ENCODE results near the gene ACAP1. TPM values are rescaled to one million over a fixed set of nuclear protein-coding genes. Genes with fewer than 3 reads are reported as not detected.

ACAP1 gene
- total RNA-seq, 1 donor from 2014 or later: 16.0 TPM

DNA sequence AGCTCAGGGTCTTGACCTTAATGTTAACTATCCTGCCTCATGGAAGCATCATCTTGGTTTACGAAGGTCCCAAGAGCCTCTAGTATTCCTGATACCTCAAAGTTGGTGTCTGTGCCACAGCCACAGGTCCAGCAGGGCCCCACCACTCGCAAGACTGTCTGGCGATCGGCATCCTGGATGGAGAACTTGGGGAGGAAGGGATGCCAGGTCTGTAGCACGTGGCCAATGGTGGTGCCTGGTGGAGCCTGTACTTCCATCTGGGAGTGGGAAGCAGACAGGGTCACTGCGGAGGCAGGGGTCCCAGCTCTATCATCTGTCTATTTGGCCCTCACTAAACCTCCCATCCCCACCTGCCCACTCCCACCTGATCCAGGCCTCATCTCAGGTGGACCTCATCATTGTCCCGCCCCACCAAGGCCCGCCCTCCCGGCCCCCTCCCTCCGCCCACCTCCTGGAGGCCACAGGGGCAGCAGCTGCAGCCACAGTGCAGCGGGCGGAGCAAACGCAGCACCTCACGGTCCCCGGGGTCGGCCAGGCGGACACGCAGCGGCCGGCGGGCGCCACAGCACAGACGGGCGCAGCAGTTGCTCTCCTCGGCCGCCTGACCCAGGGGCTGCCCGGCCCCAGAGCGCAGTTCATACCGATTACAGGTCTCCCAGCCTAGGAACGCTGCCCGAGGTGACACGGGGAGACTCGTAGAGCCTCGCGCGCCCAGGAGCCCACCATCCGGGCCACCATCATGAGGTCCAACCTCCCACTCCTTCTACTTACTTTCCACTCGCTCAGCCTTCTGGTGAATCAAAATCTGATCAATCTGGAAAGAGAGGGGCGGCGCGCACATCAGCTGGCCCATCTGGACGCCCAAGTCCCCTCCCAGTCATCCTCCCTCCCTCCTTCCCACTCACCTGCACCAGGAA, 56.6 kb downstream of the ACAP1 start:
- Histone ChIP-seq H3K9me3 (ENCODE audit: insufficient read depth, low read depth, low read length) (no peaks in the 10 kb centered on the region), H3K27me3 (ENCODE audit: insufficient read depth, low read length) (no peaks in the 10 kb centered on the region), H3K4me1 (ENCODE audit: insufficient read depth, low read length) (peaks cover 13% of the 10 kb centered on the region), H3K27ac (ENCODE audit: low read depth, low read length) (no peak overlapping the region), H3K9ac (ENCODE audit: low read length) (peak overlapping the region; percentile 90), H2AFZ (ENCODE audit: low read depth, low read length) (no peak overlapping the region), H3K79me2 (ENCODE audit: insufficient read depth, low read length) (peaks cover 23% of the 10 kb centered on the region), H3K36me3 (ENCODE audit: insufficient read depth, low read length) (peaks cover 25% of the 10 kb centered on the region), H4K20me1 (ENCODE audit: insufficient read depth, low read length) (peaks cover 36% of the 10 kb centered on the region), H3K4me2 (ENCODE audit: low read length) (peak overlapping the region; percentile 99), H3K4me3 (ENCODE audit: insufficient read depth, low read depth, low read length) (peak overlapping the region; percentile 86)
- Mint-ChIP-seq H3K36me3 (ENCODE audit: low read depth, unreplicated experiment) (peaks cover 14% of the 10 kb centered on the region), H3K27ac (ENCODE audit: unreplicated experiment) (peak overlapping the region; percentile 78), H3K4me1 (ENCODE audit: low read depth, unreplicated experiment) (peaks cover 5% of the 10 kb centered on the region), H3K27me3 (ENCODE audit: low read depth, unreplicated experiment) (no peaks in the 10 kb centered on the region), H3K9me3 (ENCODE audit: unreplicated experiment) (no peaks in the 10 kb centered on the region), H3K4me3 (ENCODE audit: unreplicated experiment) (peak overlapping the region; percentile 92)
- no peak for TF ChIP-seq EZH2 (IDR thresholded peaks at IDR 0.05; ENCODE audit: insufficient read depth, low read length)
- TF ChIP-seq, protein P1, sequence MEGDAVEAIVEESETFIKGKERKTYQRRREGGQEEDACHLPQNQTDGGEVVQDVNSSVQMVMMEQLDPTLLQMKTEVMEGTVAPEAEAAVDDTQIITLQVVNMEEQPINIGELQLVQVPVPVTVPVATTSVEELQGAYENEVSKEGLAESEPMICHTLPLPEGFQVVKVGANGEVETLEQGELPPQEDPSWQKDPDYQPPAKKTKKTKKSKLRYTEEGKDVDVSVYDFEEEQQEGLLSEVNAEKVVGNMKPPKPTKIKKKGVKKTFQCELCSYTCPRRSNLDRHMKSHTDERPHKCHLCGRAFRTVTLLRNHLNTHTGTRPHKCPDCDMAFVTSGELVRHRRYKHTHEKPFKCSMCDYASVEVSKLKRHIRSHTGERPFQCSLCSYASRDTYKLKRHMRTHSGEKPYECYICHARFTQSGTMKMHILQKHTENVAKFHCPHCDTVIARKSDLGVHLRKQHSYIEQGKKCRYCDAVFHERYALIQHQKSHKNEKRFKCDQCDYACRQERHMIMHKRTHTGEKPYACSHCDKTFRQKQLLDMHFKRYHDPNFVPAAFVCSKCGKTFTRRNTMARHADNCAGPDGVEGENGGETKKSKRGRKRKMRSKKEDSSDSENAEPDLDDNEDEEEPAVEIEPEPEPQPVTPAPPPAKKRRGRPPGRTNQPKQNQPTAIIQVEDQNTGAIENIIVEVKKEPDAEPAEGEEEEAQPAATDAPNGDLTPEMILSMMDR (IDR thresholded peaks at IDR 0.05; ENCODE audit: insufficient read depth, low read depth, low read length): no peak
- FAIRE-seq (no peak), DNase-seq (ENCODE audit: low read depth) (no peak)

DNA sequence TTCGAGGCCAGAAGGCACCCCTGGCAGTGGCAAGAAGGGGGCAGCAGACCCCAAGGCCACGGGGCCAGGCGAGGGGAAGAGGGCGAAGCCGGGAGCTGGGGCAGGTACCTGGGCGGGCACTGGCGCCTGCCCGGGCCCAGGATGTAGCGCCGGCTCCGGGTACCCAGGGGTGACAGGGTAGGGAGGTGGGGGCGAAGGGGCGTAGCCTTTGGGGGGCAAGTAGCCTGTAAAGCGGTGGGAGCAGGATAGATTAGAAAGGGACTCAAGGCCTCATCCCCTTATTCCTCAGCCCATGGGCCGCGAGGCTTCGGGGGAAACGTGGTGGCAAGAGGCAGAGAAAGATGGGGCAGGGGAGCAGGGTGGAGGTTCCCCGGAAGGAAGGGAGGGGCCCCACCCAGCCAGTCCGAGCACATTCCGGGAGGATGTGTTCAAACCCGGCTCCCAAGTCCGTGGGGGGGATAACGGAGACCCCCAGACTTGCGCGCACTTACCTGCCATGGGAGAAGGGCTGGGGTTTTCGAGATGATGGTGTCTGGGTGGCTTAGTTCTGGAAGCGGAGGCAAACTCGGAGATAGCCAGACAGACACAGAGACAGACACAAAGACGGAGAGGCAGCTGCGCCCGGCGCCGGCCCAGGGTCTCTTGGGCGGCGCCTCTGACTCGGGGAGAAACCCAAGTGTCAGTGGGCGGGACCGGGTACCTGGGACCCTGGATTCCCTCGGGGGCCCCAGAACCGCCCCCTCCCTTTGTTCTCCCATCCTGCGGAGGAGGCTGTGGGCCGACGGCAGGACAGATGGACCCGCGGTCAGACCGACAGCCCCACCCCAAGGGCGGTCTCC, 57.5 kb downstream of the ACAP1 start:
- no peak for DNase-seq (ENCODE audit: low read depth)
- H3K27ac Mint-ChIP-seq (ENCODE audit: unreplicated experiment): peak overlapping the region; percentile 83
- H3K9ac ChIP-seq (ENCODE audit: low read length): peak overlapping the region; percentile 90

More for the DNA sequence above, 57.5 kb downstream of the ACAP1 start:
- Histone ChIP-seq H3K27me3 (ENCODE audit: insufficient read depth, low read length) (no peaks in the 10 kb centered on the region), H3K4me2 (ENCODE audit: low read length) (peak overlapping the region; percentile 99), H4K20me1 (ENCODE audit: insufficient read depth, low read length) (peaks cover 27% of the 10 kb centered on the region), H3K4me3 (ENCODE audit: insufficient read depth, low read depth, low read length) (peak overlapping the region; percentile 86), H3K27ac (ENCODE audit: low read depth, low read length) (peak overlapping the region; percentile 81), H3K79me2 (ENCODE audit: insufficient read depth, low read length) (peaks cover 23% of the 10 kb centered on the region), H3K4me1 (ENCODE audit: insufficient read depth, low read length) (peaks cover 13% of the 10 kb centered on the region), H2AFZ (ENCODE audit: low read depth, low read length) (peak overlapping the region; percentile 71), H3K9me3 (ENCODE audit: insufficient read depth, low read depth, low read length) (no peaks in the 10 kb centered on the region), H3K36me3 (ENCODE audit: insufficient read depth, low read length) (peaks cover 20% of the 10 kb centered on the region)
- H3K27me3 Mint-ChIP-seq (ENCODE audit: low read depth, unreplicated experiment): no peaks in the 10 kb centered on the region
- peak overlapping the region; percentile 92 for H3K4me3 Mint-ChIP-seq (ENCODE audit: unreplicated experiment)
- H3K36me3 Mint-ChIP-seq (ENCODE audit: low read depth, unreplicated experiment): peaks cover 14% of the 10 kb centered on the region
- H3K4me1 Mint-ChIP-seq (ENCODE audit: low read depth, unreplicated experiment): peaks cover 5% of the 10 kb centered on the region
- FAIRE-seq: no peak
- TF ChIP-seq, protein P1 (IDR thresholded peaks at IDR 0.05; ENCODE audit: insufficient read depth, low read depth, low read length): no peak
- TF ChIP-seq EZH2 (IDR thresholded peaks at IDR 0.05; ENCODE audit: insufficient read depth, low read length): no peak
- no peaks in the 10 kb centered on the region for H3K9me3 Mint-ChIP-seq (ENCODE audit: unreplicated experiment)
